ENCODE measurements around the gene CCDC136. TPM values are rescaled to one million over a fixed set of nuclear protein-coding genes. Genes with fewer than 3 reads are reported as not detected.

CCDC136 gene
- total RNA-seq, 4 donors from 2014 or later = 4.5 to 12.4 (median 7.2) TPM

DNA sequence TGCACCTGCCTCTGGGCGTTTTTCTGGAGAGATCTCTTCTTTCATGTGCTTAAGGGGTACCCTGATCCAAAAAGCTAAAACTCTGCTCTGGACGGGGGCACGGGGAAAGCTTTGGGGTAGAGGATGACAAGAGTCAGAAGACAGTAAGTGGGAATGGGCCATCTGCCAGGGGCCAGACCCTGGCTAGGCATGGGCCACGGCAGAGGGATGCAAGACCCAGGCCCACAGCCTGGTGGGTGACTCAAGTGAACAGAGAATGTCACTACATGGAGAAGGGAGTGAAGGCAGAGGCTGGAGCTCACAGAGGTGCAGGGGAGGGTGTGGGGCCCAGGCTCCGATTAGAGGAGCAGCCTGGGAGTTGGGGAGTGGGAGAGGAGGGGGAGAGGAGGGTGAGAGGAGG is 53.7 kb downstream of the CCDC136 start:
- H3K27ac ChIP-seq = no peak overlapping the region
- H3K4me1 ChIP-seq = no peaks in the 10 kb centered on the region
- H3K27me3 ChIP-seq = no peaks in the 10 kb centered on the region
- no peak for DNase-seq (ENCODE audit: low spot score in 2 of 2)
- TF ChIP-seq, protein P1, sequence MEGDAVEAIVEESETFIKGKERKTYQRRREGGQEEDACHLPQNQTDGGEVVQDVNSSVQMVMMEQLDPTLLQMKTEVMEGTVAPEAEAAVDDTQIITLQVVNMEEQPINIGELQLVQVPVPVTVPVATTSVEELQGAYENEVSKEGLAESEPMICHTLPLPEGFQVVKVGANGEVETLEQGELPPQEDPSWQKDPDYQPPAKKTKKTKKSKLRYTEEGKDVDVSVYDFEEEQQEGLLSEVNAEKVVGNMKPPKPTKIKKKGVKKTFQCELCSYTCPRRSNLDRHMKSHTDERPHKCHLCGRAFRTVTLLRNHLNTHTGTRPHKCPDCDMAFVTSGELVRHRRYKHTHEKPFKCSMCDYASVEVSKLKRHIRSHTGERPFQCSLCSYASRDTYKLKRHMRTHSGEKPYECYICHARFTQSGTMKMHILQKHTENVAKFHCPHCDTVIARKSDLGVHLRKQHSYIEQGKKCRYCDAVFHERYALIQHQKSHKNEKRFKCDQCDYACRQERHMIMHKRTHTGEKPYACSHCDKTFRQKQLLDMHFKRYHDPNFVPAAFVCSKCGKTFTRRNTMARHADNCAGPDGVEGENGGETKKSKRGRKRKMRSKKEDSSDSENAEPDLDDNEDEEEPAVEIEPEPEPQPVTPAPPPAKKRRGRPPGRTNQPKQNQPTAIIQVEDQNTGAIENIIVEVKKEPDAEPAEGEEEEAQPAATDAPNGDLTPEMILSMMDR (IDR thresholded peaks at IDR 0.05) = no peak
- no peak for TF ChIP-seq EP300 (IDR thresholded peaks at IDR 0.05)
- TF ChIP-seq POLR2A (IDR thresholded peaks at IDR 0.05) = no peak
- H3K36me3 ChIP-seq = peaks cover 0 to 70% (median 0%) of the 10 kb centered on the region in 3 donors
- no peaks in the 10 kb centered on the region for H3K9me3 ChIP-seq
- WGBS, 2 donors = 74 to 78% methylated on average over 5 of the region's 5 CpGs
- no peak overlapping the region for H3K4me3 ChIP-seq

DNA sequence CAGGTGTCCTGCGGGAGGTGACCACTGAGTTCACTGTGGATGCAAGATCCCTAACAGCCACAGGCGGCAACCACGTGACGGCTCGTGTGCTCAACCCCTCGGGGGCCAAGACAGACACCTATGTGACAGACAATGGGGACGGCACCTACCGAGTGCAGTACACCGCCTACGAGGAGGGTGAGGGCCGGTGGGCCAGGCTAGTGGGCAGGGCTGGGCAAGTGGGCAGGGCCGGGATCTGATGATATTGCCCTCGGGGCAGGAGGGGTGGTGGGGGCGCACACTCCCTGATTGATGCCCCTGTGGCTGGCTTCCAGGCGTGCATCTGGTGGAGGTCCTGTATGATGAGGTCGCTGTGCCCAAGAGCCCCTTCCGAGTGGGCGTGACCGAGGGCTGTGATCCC is 54.2 kb downstream of the CCDC136 start:
- H3K27ac ChIP-seq = no peak overlapping the region
- WGBS, 2 donors = 75 to 78% methylated on average over 15 of the region's 19 CpGs
- H3K9me3 ChIP-seq = no peaks in the 10 kb centered on the region
- H3K4me1 ChIP-seq = no peaks in the 10 kb centered on the region
- DNase-seq (ENCODE audit: low spot score in 2 of 2) = no peak
- no peaks in the 10 kb centered on the region for H3K27me3 ChIP-seq
- TF ChIP-seq, protein P1 (IDR thresholded peaks at IDR 0.05) = no peak
- TF ChIP-seq EP300 (IDR thresholded peaks at IDR 0.05) (no peak), POLR2A (IDR thresholded peaks at IDR 0.05) (no peak)
- peaks cover 0 to 74% (median 0%) of the 10 kb centered on the region in 3 donors for H3K36me3 ChIP-seq
- no peak overlapping the region for H3K4me3 ChIP-seq

GRCh38 chr7:128846781-128847444 is 55.1 kb downstream of the CCDC136 start:
- H3K4me3 ChIP-seq = no peak overlapping the region
- H3K27ac ChIP-seq = no peak overlapping the region
- H3K4me1 ChIP-seq = no peaks in the 10 kb centered on the region
- TF ChIP-seq, protein P1 (IDR thresholded peaks at IDR 0.05) = no peak
- no peak for TF ChIP-seq EP300 (IDR thresholded peaks at IDR 0.05)
- TF ChIP-seq POLR2A (IDR thresholded peaks at IDR 0.05) = no peak
- 83 to 85% methylated on average over 14 of the region's 14 CpGs for WGBS, 2 donors
- no peaks in the 10 kb centered on the region for H3K27me3 ChIP-seq
- H3K9me3 ChIP-seq = no peaks in the 10 kb centered on the region
- H3K36me3 ChIP-seq = peaks cover 0 to 80% (median 0%) of the 10 kb centered on the region in 3 donors
- no peak for DNase-seq (ENCODE audit: low spot score in 2 of 2)

GRCh38 chr7:128847721-128848211 is 56.0 kb downstream of the CCDC136 start:
- TF ChIP-seq POLR2A (IDR thresholded peaks at IDR 0.05) (no peak), EP300 (IDR thresholded peaks at IDR 0.05) (no peak)
- TF ChIP-seq, protein P1 (IDR thresholded peaks at IDR 0.05) = no peak
- Histone ChIP-seq H3K4me3 (no peak overlapping the region), H3K36me3 (peaks cover 0 to 83% (median 0%) of the 10 kb centered on the region in 3 donors), H3K27me3 (no peaks in the 10 kb centered on the region), H3K9me3 (no peaks in the 10 kb centered on the region), H3K4me1 (no peaks in the 10 kb centered on the region), H3K27ac (no peak overlapping the region)
- no peak for DNase-seq (ENCODE audit: low spot score in 2 of 2)
- 86 to 91% methylated on average over 6 to 13 of the region's 17 CpGs for WGBS, 2 donors

DNA sequence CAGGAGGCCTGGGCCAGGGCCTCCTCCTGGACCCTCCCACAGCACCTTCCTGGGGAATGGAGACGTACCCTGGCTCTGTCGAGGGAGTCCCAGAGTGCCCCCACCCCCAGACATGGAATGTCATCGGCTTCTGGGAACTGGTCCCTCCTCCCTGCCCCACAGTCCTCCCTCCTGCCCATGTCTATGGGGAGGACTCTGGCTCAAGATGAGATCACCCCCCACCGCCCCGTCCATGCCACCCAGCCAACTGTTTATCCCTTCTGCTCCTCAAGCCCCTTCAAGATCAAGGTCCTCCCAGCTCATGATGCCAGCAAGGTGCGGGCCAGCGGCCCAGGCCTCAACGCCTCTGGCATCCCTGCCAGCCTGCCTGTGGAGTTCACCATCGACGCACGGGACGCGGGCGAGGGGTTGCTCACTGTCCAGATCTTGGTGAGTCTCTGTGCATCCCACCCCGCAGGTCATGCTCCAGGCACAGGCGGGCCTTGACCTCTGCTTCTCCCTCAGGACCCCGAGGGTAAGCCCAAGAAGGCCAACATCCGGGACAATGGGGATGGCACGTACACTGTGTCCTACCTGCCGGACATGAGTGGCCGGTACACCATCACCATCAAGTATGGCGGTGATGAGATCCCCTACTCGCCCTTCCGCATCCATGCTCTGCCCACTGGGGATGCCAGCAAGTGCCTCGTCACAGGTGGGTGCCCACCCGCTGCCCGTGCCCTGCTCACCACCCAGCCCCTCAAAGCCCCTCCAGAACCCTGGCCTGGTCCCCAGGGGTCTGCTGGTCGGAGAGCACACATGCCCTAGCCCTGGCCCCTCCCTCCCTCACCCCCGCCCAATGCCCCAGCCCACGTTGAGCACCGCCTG is 56.8 kb downstream of the CCDC136 start:
- H3K27ac ChIP-seq = no peak overlapping the region
- H3K36me3 ChIP-seq = peaks cover 0 to 81% (median 0%) of the 10 kb centered on the region in 3 donors
- H3K4me1 ChIP-seq = no peaks in the 10 kb centered on the region
- TF ChIP-seq, protein P1 (IDR thresholded peaks at IDR 0.05) = no peak
- no peak for TF ChIP-seq EP300 (IDR thresholded peaks at IDR 0.05)
- TF ChIP-seq POLR2A (IDR thresholded peaks at IDR 0.05) = no peak
- DNase-seq (ENCODE audit: low spot score in 2 of 2) = no peak
- H3K4me3 ChIP-seq = no peak overlapping the region
- no peaks in the 10 kb centered on the region for H3K9me3 ChIP-seq
- 90 to 92% methylated on average over 28 to 31 of the region's 31 CpGs for WGBS, 2 donors
- no peaks in the 10 kb centered on the region for H3K27me3 ChIP-seq

Measured in tibial nerve (tissue), 4 donors.